Endodermal cell (in vitro differentiated cells): ENCODE results near the gene HRH2. TPM values are rescaled to one million over a fixed set of nuclear protein-coding genes. Genes with fewer than 3 reads are reported as not detected.
A peak's percentile ranks its signal among the peaks of the same experiment; 100 is the strongest.

Source experiments
- DNase-seq: peaks from one replicate; pipeline ENCODE4 v3.0.0-alpha.2; 2017
- H3K27ac ChIP-seq: 2 replicates; pipeline ENCODE4 v1.5.1; 2013; ENCODE audit warnings: mild to moderate bottlenecking, low read depth, low read length, moderate library complexity
- H3K27me3 ChIP-seq: 2 replicates; pipeline ENCODE4 v1.6.1; 2013; ENCODE audit warnings: mild to moderate bottlenecking, low read length, moderate library complexity; ENCODE audit not compliant: insufficient read depth, control insufficient read depth, poor library complexity, severe bottlenecking
- H3K36me3 ChIP-seq: 2 replicates; pipeline ENCODE4 v1.7.0; 2013; ENCODE audit warnings: mild to moderate bottlenecking, low read length, moderate library complexity; ENCODE audit not compliant: control insufficient read depth, insufficient read depth
- H3K4me1 ChIP-seq: one replicate; pipeline ENCODE4 v1.7.0; 2013; ENCODE audit warnings: low read length; ENCODE audit not compliant: control insufficient read depth, insufficient read depth
- H3K4me3 ChIP-seq: 2 replicates; pipeline ENCODE4 v1.5.1; 2013; ENCODE audit warnings: mild to moderate bottlenecking, low read length, moderate library complexity
- H3K9ac ChIP-seq: 2 replicates; pipeline ENCODE4 v1.6.1; 2013; ENCODE audit warnings: mild to moderate bottlenecking, low read length, moderate library complexity; ENCODE audit not compliant: poor library complexity, severe bottlenecking; ENCODE audit errors: extremely low read depth
- H3K9me3 ChIP-seq: 2 replicates; pipeline ENCODE4 v1.6.1; 2013; ENCODE audit warnings: mild to moderate bottlenecking, low read length, moderate library complexity; ENCODE audit not compliant: control insufficient read depth
- H3K27ac Mint-ChIP-seq: 2 replicates; pipeline ENCODE4 v1.8.0; 2020; ENCODE audit warnings: mixed read lengths
- H3K27me3 Mint-ChIP-seq: 2 replicates; pipeline ENCODE4 v1.8.0; 2021; ENCODE audit warnings: mild to moderate bottlenecking, mixed read lengths; ENCODE audit not compliant: insufficient read depth
- H3K36me3 Mint-ChIP-seq: 2 replicates; pipeline ENCODE4 v1.8.0; 2020; ENCODE audit warnings: low read depth, mixed read lengths
- H3K4me1 Mint-ChIP-seq: 2 replicates; pipeline ENCODE4 v1.8.0; 2020; ENCODE audit warnings: mixed read lengths
- H3K4me3 Mint-ChIP-seq: 2 replicates; pipeline ENCODE4 v1.8.0; 2020; ENCODE audit warnings: mild to moderate bottlenecking, moderate library complexity, mixed read lengths
- H3K9me3 Mint-ChIP-seq: 2 replicates; pipeline ENCODE4 v1.8.0; 2020; ENCODE audit warnings: mild to moderate bottlenecking, mixed read lengths
- WGBS, 2 experiments: methylation state at CpG; one replicate each; pipeline versions ENCODE4 v1.1.5 to v1.1.7; 2013; ENCODE audit warnings: missing lambda C conversion rate in 2 of 2, mixed read lengths in 1 of 2; ENCODE audit not compliant: insufficient coverage in 1 of 2, insufficient read length in 1 of 2; 5-methylcytosine and 5-hydroxymethylcytosine counted together
- total RNA-seq, 2 donors: library from RNA; stranded (reverse); fragmentation: NEBNext Ultra II Directional in 1 of 2; extraction: Animal tissue kit (Norgen Biotek cat#: 25700) in 1 of 2; gene quantifications; 2 replicates in 1 of 2; 3 replicates in 1 of 2; pipeline ENCODE4 v1.2.1, GENCODE V29; 2021
- TF ChIP-seq, protein P1 (sequence below): fragments of 200-600 bp; sonication (generic); conservative IDR thresholded peaks from 2 replicates; pipeline ENCODE4 v1.5.0; 2021; ENCODE audit warnings: antibody characterized with exemption, mild to moderate bottlenecking

Gene HRH2
- total RNA-seq, 2 donors from 2014 or later = 2.1 to 3.3 TPM

GRCh38 chr5:175731172-175731571, 73.3 kb downstream of the HRH2 start:
- Mint-ChIP-seq H3K27me3 (peaks cover 12% of the 10 kb centered on the region), H3K4me1 (peaks cover 9% of the 10 kb centered on the region), H3K27ac (no peak overlapping the region), H3K9me3 (peaks cover 7% of the 10 kb centered on the region), H3K4me3 (no peak overlapping the region), H3K36me3 (no peaks in the 10 kb centered on the region)
- Histone ChIP-seq H3K4me1 (no peaks in the 10 kb centered on the region), H3K36me3 (no peaks in the 10 kb centered on the region), H3K27ac (no peak overlapping the region), H3K4me3 (no peak overlapping the region), H3K27me3 (no peaks in the 10 kb centered on the region), H3K9ac (no peak overlapping the region), H3K9me3 (peaks cover 6% of the 10 kb centered on the region)
- DNase-seq = no peak
- TF ChIP-seq, protein P1, sequence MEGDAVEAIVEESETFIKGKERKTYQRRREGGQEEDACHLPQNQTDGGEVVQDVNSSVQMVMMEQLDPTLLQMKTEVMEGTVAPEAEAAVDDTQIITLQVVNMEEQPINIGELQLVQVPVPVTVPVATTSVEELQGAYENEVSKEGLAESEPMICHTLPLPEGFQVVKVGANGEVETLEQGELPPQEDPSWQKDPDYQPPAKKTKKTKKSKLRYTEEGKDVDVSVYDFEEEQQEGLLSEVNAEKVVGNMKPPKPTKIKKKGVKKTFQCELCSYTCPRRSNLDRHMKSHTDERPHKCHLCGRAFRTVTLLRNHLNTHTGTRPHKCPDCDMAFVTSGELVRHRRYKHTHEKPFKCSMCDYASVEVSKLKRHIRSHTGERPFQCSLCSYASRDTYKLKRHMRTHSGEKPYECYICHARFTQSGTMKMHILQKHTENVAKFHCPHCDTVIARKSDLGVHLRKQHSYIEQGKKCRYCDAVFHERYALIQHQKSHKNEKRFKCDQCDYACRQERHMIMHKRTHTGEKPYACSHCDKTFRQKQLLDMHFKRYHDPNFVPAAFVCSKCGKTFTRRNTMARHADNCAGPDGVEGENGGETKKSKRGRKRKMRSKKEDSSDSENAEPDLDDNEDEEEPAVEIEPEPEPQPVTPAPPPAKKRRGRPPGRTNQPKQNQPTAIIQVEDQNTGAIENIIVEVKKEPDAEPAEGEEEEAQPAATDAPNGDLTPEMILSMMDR = no peak
- WGBS, 2 experiments = 75 to 81% methylated on average over 3 of the region's 3 CpGs

- TF ChIP-seq, protein P1 = no peak
Measured at GRCh38 chr5:175731756-175732465, 74.0 kb downstream of the HRH2 start.

DNA sequence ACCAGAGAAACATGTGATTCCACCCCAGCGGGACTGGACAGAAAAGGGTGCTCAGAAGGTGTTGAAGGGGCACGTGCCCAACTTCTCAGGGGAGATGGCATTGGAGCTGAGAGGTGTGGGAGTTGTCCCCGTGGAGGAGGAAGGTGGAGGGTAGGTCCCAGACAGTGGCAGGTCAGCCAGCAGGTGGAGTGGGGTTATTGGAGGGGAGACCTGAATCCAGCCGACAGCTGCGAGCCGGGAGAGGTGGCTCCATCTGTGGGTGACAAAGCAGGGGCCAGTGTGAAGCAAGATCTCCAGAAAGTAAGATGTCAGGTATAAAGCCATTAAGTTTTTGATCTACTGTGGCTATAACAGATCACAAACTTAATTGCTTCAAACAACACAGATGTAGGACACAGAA, 75.1 kb downstream of the HRH2 start:
- 85 to 90% methylated on average over 3 to 6 of the region's 6 CpGs for WGBS, 2 experiments
- H3K4me3 Mint-ChIP-seq = no peak overlapping the region
- Histone ChIP-seq H3K27ac (no peak overlapping the region), H3K36me3 (no peaks in the 10 kb centered on the region), H3K4me3 (no peak overlapping the region), H3K9ac (no peak overlapping the region), H3K4me1 (no peaks in the 10 kb centered on the region), H3K27me3 (no peaks in the 10 kb centered on the region), H3K9me3 (no peaks in the 10 kb centered on the region)
- peaks cover 9% of the 10 kb centered on the region for H3K4me1 Mint-ChIP-seq
- TF ChIP-seq, protein P1 = peak; percentile 25
- H3K36me3 Mint-ChIP-seq = no peaks in the 10 kb centered on the region
- H3K27me3 Mint-ChIP-seq = peaks cover 11% of the 10 kb centered on the region
- no peak for DNase-seq
- H3K9me3 Mint-ChIP-seq = peaks cover 3% of the 10 kb centered on the region
- H3K27ac Mint-ChIP-seq = no peak overlapping the region

More at GRCh38 chr5:175731756-175732465, 74.0 kb downstream of the HRH2 start:
- Histone ChIP-seq H3K27ac (no peak overlapping the region), H3K27me3 (no peaks in the 10 kb centered on the region), H3K9me3 (peaks cover 6% of the 10 kb centered on the region), H3K9ac (no peak overlapping the region), H3K36me3 (no peaks in the 10 kb centered on the region), H3K4me1 (no peaks in the 10 kb centered on the region), H3K4me3 (no peak overlapping the region)
- H3K4me1 Mint-ChIP-seq = peaks cover 9% of the 10 kb centered on the region
- WGBS, 2 experiments = 84 to 86% methylated on average over 2 to 4 of the region's 4 CpGs
- peaks cover 12% of the 10 kb centered on the region for H3K27me3 Mint-ChIP-seq
- H3K4me3 Mint-ChIP-seq = no peak overlapping the region
- peaks cover 7% of the 10 kb centered on the region for H3K9me3 Mint-ChIP-seq
- H3K27ac Mint-ChIP-seq = no peak overlapping the region
- H3K36me3 Mint-ChIP-seq = no peaks in the 10 kb centered on the region
- no peak for DNase-seq
